GM13977 (cell line): ENCODE results near the gene LPAR3.
"Not testable (repeated sequence)": the region's sequence is repeated elsewhere in the genome, so short reads cannot be mapped to it uniquely, and the experiment has no call there.

Experiments
- DNase-seq: peaks from one replicate; pipeline ENCODE4 v3.0.0; 2012; ENCODE audit warnings: low spot score
- CTCF ChIP-seq: IDR thresholded peaks from 2 replicates; pipeline ENCODE4 v1.5.1; 2012; ENCODE audit warnings: mild to moderate bottlenecking, control low read depth; ENCODE audit not compliant: insufficient read depth; ENCODE audit errors: extremely low read depth, missing control alignments
- in situ Hi-C: fragments of 300-500 bp; cut with MboI; formaldehyde crosslinking; loops from one replicate; pipeline ENCODE4 v1.12.0; 2022; ENCODE audit warnings: low sequenced_read_pairs, low pct_unique_long_range_greater_than_20kb, mixed read lengths, inconsistent platforms; ENCODE audit not compliant: unreplicated experiment

Gene LPAR3

DNA sequence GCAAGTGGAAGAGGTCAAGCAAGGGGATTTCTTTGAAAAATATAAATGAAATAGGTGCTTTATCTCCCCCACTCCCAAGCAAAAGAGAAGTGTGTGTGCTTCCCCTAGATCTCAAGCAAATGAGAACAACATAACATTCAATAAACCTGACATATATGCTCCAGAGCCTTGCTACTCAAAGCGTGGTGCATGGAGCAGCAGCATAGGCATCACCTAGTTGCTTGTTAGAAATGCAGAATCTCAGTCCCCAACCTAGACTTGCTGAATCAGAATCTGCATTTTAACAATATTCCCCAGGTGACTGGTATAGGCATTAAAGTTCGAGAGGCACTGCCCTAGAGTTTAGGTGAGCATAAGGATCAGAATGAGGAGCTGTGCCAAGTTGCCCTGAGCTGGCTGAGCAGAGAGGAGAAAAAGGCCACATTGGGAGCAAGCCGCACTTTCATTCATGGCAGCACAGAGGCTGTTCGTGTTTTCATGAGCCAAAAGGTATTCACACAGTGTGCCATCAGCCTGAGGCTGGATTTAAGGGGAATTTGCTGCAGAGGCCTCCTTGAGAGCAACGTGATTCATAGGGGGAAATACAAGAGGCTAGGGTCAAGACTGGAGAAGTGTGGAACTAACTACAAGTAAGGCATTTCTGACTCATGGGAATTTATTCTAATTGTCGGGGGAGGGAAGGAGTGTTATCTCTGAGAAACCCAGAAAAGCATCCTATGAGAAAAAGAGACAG is 14.3 kb upstream of the LPAR3 start:
- no peak for TF ChIP-seq CTCF
- in situ Hi-C loops, result no loop called here

GRCh38 chr1:84902727-84903126 is 9.7 kb upstream of the LPAR3 start:
- DNase-seq, in situ Hi-C loops: not testable (repeated sequence)

More for the DNA sequence above, 14.3 kb upstream of the LPAR3 start:
- no peak for DNase-seq

DNA sequence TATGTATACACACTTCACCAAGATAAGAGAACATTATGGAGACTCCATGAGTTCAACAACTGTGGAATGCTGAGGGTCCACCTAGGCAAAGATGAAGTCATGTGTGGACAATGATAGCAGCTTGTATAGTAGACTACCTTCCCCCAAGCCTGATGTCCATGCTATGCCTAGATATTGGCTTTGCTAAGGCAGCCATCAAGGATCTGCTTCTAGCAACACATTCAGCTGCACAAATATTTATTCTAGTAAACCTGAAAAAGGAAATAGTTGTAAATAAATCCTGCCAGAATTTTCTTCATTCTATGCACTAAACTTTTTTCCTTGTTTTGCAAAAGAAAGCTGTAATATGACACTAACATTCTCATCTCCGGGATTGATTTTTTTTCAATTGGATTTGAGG is 7.0 kb upstream of the LPAR3 start:
- in situ Hi-C loops, result no loop called here
- TF ChIP-seq CTCF, result no peak
- no peak for DNase-seq

DNA sequence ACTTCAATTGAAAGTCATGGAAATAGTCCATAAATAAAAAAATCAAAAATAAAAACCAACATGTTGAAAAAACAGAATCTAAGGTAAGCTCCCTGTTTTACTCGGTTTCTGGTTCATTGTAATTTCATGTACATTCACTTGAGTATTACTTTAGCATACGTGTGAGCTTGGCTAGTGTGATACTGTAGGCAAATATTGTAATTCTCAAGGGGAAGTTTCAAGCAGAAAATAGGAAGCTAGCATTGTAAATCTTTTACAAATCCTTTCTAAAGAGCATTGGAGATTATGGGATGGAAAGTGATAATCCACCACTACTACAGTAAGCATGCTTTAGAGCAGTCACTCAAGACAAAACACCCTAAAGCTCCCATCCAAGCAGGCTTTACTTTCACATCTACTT is 3.3 kb upstream of the LPAR3 start:
- no peak for DNase-seq
- no peak for TF ChIP-seq CTCF
- in situ Hi-C loops, result no loop called here

DNA sequence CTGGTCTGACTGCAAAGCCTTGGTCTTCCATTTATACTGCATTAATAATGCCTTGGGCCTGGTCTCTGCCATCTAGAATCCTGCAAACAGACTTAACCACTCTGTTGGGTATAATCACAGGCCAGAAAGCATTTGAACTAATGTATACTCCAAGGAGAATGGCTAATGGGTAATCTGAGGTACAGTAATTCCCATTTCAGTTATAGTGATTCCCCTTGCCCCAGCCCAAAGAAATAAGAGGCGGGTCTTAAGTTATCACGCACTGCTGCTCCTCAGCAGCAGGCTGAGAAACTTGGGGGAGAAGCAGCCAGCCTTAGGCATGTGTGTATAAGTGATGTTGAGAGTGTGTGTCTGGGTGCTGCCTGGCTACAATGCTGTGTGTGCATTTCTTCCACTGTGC is 2.4 kb downstream of the LPAR3 start:
- DNase-seq, result no peak
- TF ChIP-seq CTCF, result no peak
- in situ Hi-C loops, result no loop called here

GRCh38 chr1:84889437-84889836 is 3.6 kb downstream of the LPAR3 start:
- in situ Hi-C loops, result no loop called here
- no peak for TF ChIP-seq CTCF
- no peak for DNase-seq

- in situ Hi-C loops, result no loop called here
- DNase-seq, result no peak
- TF ChIP-seq CTCF, result no peak
Observed at GRCh38 chr1:84888753-84889152, 4.3 kb downstream of the LPAR3 start.
